ENCODE measurements around the gene NEUROD6.

NEUROD6 gene

GRCh38 chr7:31370609-31371008, 30.1 kb upstream of the NEUROD6 start:
- in situ Hi-C loops (cut with MboI; ENCODE audit: low pct_unique_long_range_greater_than_20kb, low sequenced_read_pairs, unreplicated experiment): no loop called here
- TF ChIP-seq CTCF (IDR thresholded peaks at IDR 0.05; ENCODE audit: extremely low read depth, insufficient read depth, missing control alignments): no peak
- DNase-seq (ENCODE audit: low spot score): no peak

- TF ChIP-seq CTCF (IDR thresholded peaks at IDR 0.05; ENCODE audit: extremely low read depth, insufficient read depth, missing control alignments): no peak
- no peak for DNase-seq (ENCODE audit: low spot score)
- in situ Hi-C loops (cut with MboI; ENCODE audit: low pct_unique_long_range_greater_than_20kb, low sequenced_read_pairs, unreplicated experiment): no loop called here
Measured at GRCh38 chr7:31368620-31369019, 28.1 kb upstream of the NEUROD6 start.

- DNase-seq (ENCODE audit: low spot score): no peak
- in situ Hi-C loops (cut with MboI; ENCODE audit: low pct_unique_long_range_greater_than_20kb, low sequenced_read_pairs, unreplicated experiment): no loop called here
- no peak for TF ChIP-seq CTCF (IDR thresholded peaks at IDR 0.05; ENCODE audit: extremely low read depth, insufficient read depth, missing control alignments)
Measured at GRCh38 chr7:31363496-31363895, 23.0 kb upstream of the NEUROD6 start.

GRCh38 chr7:31363051-31363450, 22.5 kb upstream of the NEUROD6 start:
- no peak for DNase-seq (ENCODE audit: low spot score)
- no peak for TF ChIP-seq CTCF (IDR thresholded peaks at IDR 0.05; ENCODE audit: extremely low read depth, insufficient read depth, missing control alignments)
- in situ Hi-C loops (cut with MboI; ENCODE audit: low pct_unique_long_range_greater_than_20kb, low sequenced_read_pairs, unreplicated experiment): no loop called here

GRCh38 chr7:31362401-31362800, 21.9 kb upstream of the NEUROD6 start:
- DNase-seq (ENCODE audit: low spot score): no peak
- no peak for TF ChIP-seq CTCF (IDR thresholded peaks at IDR 0.05; ENCODE audit: extremely low read depth, insufficient read depth, missing control alignments)
- in situ Hi-C loops (cut with MboI; ENCODE audit: low pct_unique_long_range_greater_than_20kb, low sequenced_read_pairs, unreplicated experiment): no loop called here

- no peak for TF ChIP-seq CTCF (IDR thresholded peaks at IDR 0.05; ENCODE audit: extremely low read depth, insufficient read depth, missing control alignments)
- no peak for DNase-seq (ENCODE audit: low spot score)
- in situ Hi-C loops (cut with MboI; ENCODE audit: low pct_unique_long_range_greater_than_20kb, low sequenced_read_pairs, unreplicated experiment): no loop called here
Measured at GRCh38 chr7:31358467-31358866, 17.9 kb upstream of the NEUROD6 start.

- no peak for TF ChIP-seq CTCF (IDR thresholded peaks at IDR 0.05; ENCODE audit: extremely low read depth, insufficient read depth, missing control alignments)
- in situ Hi-C loops (cut with MboI; ENCODE audit: low pct_unique_long_range_greater_than_20kb, low sequenced_read_pairs, unreplicated experiment): no loop called here
- DNase-seq (ENCODE audit: low spot score): no peak
Measured at GRCh38 chr7:31345421-31345820, 4.9 kb upstream of the NEUROD6 start.

Measured in GM13977 (cell line).